ENCODE results near the gene UBTF. TPM values are rescaled to one million over a fixed set of nuclear protein-coding genes. Genes with fewer than 3 reads are reported as not detected.
"Not testable (repeated sequence)": the region's sequence is repeated elsewhere in the genome, so short reads cannot be mapped to it uniquely, and the experiment has no call there.

UBTF gene
- total RNA-seq, 1 donor from 2014 or later: 168 TPM

DNA sequence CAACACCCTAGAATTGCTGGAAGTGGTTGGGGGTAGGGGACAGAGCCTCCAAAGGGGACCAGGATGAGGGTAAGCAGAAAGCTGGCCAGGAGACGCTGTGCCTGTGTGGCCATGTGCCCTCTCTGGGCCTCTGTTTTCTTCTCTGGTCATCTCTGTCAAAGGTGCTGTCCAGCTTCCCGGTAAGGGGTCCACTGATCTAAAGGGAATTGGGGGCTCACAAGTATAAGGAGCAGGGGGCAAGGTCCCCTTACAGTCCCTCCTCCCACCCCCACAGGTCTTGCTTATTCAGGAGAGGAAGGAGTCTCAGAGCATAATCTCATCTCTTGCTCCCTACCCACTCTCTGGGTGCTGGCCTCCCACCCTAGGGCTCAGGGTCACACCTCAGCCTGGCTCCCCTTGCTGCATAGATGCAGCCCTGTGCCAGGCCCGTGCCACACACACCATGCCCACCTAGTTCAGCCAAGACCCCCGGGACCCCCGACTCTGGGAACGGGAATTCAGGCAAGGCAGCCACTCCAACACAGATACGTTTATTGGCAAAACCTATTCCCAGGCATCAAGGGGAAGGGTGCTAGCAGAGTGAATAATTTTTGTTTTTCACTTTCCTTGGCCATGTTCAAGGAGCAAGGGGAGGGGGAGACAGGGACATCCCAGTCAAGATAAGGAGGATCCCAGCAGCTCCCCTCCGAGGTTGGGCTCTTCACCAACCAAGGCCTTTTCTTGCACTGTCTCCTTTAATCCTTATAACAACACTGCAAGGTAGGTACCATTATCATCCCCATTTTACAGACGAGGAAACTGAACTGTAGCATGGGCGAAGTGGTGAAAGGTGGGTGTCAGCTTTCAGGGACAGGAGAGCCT, 28.6 kb upstream of the UBTF start:
- intact Hi-C loops (cut with micrococcal nuclease): loop anchor here (5.0 kb wide), 1 partner anchor 51 kb away; the partner anchor contains the start of gene ATXN7L3

DNA sequence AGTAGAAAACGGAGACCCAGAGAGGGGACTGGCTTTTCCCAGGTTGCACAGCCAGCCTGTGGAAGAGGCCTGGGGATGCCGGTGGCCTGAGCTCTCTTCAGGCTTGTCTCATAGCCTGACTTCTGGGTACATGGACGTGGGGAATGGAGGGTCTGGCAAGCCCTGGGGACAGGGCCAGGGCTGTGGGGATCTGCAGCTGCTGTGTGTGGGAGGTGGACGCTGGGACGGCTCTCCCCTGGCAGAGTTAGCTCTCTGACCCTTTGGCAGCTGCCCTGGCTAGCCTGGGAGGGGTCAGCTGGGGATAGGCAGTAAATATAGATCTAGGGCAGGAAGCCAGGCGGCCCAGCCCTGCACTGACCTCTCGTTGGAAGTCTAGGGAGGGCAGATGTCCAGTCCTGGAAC, 28.0 kb upstream of the UBTF start:
- intact Hi-C loops (cut with micrococcal nuclease): loop anchor here (5.0 kb wide), 1 partner anchor 50 kb away; the partner anchor contains the start of gene ATXN7L3

DNA sequence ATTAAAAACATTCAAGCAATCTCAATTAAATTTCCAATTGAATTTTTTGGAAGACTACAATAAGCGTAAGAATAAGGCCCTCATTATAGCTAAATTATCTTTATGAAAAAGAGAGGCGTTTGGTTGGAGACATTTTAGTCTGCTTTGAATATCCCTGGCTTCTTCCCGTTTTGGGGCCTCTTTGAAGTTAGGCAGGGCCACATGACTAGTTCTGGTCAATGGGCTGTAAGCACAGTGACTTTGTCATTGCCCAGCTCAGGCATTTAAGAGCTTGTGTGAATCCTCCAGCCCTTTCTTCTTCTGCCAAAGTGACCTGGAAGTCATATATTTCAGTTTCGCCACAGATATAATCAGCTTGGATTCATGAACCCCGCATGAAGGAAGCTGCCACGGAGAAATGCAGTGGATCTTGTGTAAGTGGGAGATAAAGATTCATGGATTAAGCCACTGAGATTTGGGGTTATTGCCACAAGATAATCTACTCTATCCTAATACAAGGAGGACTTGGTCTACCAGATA, 21.7 kb upstream of the UBTF start:
- intact Hi-C loops (cut with micrococcal nuclease): no loop called here

DNA sequence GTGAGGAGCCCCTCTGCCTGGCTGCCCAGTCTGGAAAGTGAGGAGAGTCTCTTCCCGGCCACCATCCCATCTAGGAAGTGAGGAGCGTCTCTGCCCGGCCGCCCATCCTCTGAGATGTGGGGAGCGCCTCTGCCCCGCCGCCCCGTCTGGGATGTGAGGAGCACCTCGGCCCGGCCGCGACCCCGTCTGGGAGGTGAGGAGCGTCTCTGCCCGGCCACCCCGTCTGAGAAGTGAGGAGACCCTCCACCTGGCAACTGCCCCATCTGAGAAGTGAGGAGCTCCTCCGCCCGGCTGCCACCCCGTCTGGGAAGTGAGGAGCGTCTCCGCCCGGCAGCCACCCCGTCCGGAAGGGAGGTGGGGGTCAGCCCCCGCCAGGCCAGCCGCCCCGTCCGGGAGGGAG, 18.4 kb upstream of the UBTF start:
- intact Hi-C loops (cut with micrococcal nuclease): not testable (repeated sequence)

DNA sequence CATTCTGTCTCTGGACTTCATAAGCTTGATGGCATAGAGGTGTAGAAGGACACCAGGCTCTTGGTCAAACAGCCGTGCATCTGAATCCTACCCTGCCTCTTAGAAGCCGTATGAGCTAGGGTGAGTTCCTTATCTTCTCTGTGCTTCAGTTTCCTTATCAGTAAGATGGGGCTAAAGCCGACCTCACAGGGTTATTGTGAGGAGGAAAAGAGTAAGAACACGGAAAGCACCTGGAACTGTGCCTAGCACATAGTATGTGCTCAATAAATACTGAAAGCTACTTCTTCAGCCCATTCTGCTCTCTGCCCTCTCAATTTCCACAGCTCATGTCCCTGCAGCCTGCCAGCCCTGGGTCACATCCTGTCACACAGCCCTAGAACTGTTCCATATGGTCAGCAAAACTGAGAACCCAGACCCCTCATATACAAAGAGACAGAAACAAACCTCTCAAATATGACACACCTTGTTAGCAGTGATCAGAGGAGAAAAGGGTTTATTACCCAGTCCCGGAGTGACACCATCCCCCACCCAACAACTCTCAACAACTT, 17.0 kb upstream of the UBTF start:
- intact Hi-C loops (cut with micrococcal nuclease): no loop called here

DNA sequence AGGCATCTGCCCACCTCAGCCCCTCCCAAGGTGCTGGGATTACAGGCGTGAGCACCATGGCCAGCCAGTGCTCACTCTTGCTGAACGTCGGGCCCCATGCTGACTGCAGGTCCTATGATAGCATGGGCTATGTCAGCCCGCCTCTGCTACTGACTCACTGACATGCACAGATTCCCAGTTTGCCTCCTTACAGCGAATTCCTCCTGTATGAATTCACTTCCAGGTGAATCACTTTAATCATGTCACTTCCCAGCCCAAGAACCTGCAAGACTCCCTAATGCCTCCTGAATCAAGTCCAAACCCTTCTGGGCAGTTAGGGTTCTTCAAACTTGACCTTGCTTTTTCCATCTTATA, 16.1 kb upstream of the UBTF start:
- intact Hi-C loops (cut with micrococcal nuclease): no loop called here

DNA sequence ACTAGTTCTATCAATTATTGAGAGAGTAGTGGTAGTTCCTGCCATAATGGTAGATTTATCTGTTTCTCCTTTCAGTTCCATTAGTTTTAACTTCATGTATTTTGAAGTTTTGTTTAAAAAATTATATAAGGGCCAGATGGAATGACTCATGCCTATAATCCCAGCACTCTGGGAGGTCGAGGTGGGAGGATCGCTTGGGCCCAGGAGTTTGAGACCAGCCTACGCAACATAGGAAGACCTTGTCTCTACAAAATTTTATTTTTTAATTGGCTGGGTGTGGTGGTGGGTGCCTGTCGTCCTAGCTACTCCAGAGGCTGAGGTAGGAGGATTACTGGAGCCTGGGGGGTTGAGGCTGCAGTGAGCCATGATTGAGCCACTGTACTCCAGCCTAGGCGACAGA, 14.1 kb upstream of the UBTF start:
- intact Hi-C loops (cut with micrococcal nuclease): no loop called here

DNA sequence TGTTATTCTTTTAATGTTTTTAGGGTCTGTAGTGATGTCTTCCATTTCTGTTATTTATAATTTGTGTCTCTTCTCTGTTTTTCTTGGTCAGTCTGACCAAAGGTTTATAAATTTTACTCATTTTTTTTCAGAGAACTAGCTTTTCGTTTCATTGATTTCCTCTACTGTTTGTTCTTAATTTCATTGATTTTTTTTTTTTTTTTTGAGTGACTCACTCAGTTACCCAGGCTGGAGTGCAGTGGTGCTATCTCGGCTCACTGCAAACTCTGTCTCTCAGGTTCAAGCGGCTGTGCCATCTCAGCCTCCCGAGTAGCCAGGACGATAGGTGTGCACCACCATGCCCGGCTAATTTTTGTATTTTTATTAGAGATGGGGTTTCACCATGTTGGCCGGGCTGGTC, 12.6 kb upstream of the UBTF start:
- intact Hi-C loops (cut with micrococcal nuclease): no loop called here

DNA sequence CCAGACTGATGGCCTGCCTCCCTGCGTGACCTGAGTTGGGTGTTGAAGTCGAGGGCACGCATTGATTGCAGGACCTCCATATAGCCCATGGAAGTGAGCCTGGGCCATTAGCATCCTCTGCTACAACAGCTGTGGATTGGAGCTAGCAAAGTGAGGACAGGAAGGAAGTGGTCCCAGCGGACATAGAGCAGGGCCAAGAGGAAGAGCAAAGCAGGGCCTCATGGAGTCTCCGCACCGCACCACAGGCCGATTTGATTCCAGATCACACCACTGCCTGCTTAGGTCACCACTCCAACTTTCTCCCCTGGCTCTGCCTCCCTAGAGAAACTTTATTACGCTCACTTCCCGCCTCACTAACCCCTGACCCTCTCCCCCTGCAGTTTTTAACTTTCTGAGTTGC, 10.7 kb upstream of the UBTF start:
- intact Hi-C loops (cut with micrococcal nuclease): no loop called here

DNA sequence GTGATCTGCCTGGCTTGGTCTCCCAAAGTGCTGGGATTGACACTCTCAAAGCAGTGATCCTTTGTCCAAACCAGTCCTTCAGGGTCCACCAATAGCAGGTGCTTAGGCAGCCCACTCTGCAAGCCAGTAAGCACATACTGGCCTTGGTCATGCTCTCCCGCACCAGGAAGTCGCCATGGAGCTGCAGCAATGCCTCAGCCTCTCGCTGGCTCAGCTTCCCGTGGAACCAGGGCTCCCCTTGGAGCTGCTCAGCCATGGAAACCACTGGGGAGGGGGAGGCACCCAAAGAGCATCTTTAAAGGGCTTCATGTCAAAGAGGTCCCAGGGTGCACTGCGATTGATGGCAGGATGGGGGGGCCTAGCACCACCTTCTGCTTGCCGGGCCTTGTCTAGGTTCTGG, 9.6 kb upstream of the UBTF start:
- intact Hi-C loops (cut with micrococcal nuclease): no loop called here

DNA sequence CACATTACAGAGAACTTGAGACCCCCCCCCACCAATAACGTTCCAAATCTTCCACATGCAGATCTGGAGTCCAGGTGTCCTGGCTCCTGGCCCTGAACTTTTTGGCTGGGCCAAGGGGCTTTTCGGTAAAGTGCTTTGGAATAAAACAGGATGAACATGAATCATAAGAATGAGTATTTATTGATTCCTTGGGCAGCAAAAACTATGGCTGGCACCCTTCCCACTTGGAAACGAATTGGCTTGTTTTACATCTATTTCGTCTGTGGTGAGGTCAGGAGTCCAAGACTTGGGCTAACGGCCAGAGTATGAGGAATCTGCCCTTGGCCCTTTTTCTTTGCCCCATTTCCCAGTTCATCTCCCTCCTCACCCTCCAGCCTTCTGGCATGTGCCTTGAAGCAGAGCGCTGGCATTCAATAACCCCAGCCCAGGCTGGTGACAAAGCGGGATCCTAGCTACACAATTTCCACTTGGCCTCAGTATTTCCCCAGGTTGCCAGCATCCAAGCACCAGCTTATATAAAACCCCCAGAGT, 4.1 kb upstream of the UBTF start:
- intact Hi-C loops (cut with micrococcal nuclease): no loop called here

DNA sequence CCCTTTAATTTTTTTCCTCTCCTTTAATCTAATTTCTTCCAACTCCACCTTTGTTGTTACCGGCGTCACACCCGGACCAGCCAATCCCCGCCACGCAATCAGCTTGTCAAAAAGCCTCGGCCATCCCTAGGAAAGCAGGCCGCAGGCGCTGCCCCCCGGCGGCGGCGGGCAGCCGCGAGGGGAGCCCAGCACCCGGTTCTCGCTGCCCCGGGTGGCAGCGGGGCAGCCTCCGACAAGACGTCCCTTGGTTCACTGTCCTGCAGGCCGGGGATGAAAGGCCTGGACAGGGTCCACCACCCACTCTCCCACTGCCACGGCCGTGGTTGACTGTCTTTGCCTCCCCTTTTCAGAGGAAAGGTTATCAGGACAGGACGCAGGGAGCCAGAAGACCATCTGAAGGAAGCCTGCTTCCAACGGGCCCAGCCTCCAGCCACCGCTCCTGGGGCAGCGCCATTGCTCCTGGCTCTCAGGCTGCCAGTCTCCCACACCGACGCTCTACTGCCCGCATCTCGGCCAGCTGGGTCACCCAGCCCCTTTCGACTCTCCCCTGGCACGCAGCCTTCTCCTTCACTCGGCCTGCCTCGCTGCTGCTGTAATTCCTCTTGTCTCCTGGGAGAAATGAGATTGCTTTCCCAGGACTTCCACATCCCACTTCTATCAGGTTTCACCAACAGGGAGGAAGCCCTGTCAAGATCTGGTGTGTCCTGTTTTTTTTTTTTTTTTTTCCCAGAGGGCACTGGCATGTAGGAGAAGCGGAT, 2.8 kb upstream of the UBTF start:
- intact Hi-C loops (cut with micrococcal nuclease): no loop called here

DNA sequence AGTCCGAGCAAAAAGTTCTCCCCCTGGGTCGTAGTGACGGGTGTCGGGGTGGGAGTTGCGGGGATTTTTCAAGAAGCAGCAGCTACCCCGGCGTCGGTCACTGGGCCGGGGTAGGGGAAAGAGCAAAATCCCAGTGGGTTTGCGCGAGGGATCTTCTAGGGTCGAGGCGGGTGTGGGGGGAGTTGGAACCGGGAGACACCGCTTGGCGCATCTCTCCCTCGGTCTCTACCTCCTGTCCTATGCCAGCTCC, 2.3 kb upstream of the UBTF start:
- intact Hi-C loops (cut with micrococcal nuclease): no loop called here

DNA sequence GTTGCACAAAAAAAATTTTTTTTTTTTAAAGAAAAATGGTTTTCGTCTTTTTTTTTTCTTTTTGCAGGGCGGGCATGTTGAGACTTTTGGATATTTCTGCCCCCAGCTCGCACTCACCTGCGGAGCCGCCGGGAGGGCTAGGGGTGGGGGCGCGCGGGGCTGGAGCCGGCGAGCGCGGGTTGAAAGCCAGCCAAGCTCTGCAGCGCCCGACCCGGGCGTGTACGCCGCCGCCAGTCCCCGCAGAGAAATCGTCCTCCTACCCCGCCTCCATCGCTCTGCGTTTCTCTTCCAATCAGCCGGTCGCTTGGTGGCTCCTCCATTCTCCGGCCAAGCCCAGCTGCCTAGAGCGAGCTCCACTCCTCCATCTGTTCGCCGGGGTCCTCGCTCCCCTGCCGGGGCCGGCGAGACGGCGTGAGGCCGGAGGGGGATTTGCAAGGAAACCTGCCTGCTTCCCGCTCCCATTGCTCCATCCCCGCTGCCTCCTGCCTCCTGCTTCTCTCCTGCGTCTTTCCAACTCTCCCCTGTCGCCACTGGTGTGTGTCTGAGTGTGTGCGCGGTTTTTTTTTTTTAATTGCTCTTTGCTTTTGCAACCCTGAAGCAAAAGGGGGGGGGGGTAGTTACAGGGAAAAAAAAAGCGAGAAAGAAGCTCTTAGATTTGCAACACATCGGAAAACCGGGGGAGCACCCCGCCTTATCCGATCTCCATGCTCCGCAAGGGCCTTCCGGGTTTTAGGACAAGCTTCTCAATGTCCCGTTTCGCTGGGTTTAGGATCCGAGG, 1.8 kb upstream of the UBTF start:
- intact Hi-C loops (cut with micrococcal nuclease): no loop called here

DNA sequence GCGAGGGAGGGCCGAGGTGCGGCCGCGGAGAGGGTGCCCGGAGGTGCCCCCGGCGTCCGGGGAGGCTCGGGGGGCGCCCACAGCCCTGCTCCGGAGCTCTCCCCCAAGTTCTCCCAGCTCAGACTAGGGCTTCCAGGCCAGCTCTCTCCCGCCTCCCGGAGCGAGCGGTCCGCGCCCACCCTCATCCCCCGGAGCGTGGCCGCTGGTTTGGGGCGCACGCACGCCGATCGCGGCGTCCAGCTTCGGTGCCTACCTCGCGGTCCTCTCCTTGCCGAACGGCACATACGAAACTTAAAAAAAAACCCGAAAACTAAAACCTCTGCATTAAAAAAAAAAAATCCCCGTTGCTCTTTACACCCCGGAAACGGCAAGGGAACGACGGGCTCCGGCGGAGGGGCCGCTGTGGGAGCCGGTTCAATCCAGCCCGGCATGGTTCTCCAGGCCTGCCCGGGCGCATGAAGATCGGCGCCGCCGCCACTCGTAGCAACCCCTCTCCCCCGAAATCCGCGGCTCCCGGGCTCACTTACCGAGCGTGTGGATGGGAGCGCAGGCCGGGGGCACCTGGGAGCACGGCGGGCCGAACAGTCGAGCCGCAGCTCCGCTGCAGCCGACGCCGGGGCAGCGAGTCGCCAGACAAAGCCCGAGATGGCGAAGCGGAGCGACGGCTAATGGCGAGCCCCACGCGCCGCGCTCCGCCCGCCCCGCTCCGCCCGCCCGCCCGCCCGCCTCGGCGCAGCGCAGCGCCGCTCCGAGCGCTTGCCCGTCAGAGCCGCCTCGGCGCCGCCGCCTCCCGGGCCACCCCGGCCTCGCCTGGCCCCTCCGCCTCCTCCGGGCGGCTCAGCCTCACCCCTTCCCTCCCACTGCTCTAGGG, 973 bp upstream of the UBTF start:
- intact Hi-C loops (cut with micrococcal nuclease): no loop called here

DNA sequence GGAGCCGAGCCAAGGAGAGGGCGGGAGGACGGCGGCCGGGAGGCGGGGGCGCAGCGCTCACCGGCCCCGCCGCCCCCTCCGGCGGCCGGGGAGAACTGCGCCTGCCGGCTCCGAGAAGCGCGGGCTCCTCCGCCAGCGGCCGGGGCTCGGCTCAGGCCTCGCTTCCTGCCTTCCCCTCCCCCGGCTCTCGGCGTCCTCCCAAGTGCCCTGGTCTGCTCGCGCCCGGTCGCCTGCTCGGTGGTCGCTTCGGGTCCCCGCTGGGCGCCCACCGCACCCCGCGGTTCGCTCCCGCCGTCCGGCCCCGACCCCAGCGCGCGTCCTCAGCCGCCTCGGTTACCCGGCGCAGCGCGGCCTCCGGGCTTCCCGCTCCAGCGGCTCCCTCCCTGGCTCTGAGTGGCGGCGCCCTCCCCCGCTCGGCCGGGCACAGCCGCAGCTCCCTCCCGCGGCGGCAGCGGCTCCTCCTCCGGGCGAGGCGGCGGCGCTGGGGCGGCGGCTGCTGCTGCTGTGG, 313 bp downstream of the UBTF start:
- intact Hi-C loops (cut with micrococcal nuclease): loop anchor here (2.0 to 5.0 kb wide), 2 partner anchors 106 to 283 kb away; partner anchors contain the start of genes GPATCH8 and SLC25A39

DNA sequence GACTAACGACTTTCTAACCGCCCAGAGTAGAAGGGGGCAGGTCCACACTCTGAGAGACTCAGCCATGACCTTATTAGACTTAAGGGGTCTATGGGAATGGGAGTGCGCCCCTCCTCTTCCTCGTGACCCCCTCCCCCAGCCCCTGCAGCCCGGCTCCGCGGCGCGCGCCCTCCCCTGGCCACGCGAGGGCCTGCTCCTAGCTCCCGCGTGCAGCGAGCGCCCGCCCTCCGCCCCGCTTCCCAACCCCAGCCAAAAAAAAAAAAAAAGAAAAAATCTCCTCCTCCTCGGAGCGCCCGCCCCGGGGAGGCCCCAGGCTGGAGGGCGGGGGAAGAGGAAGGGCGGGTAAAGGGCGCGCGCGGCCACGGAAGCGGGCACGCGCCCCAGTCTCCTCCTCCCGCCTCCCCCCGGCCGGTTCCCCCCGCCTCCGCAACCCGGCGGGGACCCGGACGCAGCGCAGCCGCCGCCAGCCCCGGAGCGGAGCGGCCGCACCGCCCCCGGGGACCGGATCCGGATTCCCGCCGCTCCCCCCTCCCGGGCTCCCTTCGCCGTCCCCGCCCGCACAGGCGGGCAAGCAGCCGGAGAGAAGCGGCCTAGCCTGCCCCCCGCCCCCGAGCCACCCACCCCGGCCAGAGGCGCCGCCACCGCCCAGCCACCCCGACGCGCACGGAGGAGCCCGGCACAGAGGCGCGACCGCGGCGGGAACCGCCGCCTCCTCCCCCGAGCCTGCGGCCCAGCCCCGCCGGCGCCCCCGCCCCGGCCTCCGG, 949 bp downstream of the UBTF start:
- intact Hi-C loops (cut with micrococcal nuclease): loop anchor here (1.0 to 5.0 kb wide), 5 partner anchors 8 to 284 kb away; partner anchors contain the start of genes GPATCH8, SLC25A39 and TMUB2

DNA sequence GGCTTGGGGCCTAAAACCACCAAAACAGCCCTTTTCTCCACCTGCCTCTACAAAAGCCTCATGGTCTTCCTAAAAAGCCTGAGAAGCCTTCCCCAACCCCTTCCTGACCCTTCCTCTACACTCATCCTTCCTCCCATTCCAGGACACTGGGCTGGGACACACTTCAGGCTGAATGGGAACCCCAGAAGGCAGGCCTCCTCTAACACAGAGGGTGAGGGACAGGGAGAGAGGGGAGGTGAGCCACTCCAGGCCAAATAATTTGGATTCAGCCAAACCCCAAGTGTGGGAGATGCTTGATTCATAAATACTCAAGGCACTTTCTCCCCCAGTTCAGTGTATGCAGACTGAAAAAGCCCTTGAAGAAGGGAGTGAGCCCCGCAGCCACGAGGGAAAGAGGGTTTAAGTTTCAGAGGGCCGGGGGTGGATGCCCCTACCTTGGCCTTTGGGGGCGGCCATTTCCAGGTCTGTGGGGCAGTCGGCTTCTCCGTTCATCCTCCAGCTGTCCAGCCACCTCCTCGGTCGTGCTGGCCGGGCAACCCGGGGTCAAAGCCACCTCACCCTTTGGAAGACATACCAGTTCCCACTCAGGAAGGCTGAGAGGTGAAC, 1.6 kb downstream of the UBTF start:
- intact Hi-C loops (cut with micrococcal nuclease): loop anchor here (1.0 to 5.0 kb wide), 5 partner anchors 8 to 284 kb away; partner anchors contain the start of genes GPATCH8, SLC25A39 and TMUB2

DNA sequence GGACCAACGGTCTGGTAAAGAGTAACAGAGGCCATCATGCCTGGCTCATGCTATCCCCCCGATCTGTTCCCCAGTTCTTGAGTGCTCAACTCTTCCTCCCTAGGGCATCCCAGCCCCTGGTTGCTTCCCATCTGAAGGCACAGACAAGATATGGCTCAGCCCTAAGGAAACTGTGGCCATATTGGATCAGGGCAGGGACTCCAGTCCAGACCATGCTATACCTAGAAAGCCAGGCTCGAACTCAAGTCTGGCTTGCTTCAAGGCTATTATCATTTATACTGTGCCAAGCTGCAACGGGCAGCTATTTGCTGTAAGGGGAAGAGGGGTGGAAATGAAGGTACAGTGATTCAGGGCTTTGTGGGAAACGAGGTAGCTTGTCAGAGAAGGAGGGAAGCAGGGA, 2.8 kb downstream of the UBTF start:
- intact Hi-C loops (cut with micrococcal nuclease): loop anchor here (5.0 kb wide), 1 partner anchor 286 kb away; the partner anchor contains the start of gene GPATCH8
